GM12878 (cell line): ENCODE data around the gene DNMT3A. TPM values are rescaled to one million over a fixed set of nuclear protein-coding genes. Genes with fewer than 3 reads are reported as not detected.

Experiments used
- ATAC-seq: fragments of 200-7000 bp; cut with Tn5 transposase; 3 replicates; pipeline ENCODE4 v1.9.1; 2020; ENCODE audit warnings: mild to moderate bottlenecking, moderate library complexity
- BruUV-seq: library from RNA; stranded (reverse); fragments of 400-500 nt; replicated peaks from 2 replicates; lab custom pipeline; 2021; lab: Mats Ljungman, UMichigan
- CTCF ChIA-PET: fragments of 300-600 bp; sonication (Branson Sonifier 250); formaldehyde crosslinking; extraction: SDS; loops from one replicate; lab custom pipeline; 2021; ENCODE audit warnings: inconsistent platforms; lab: Yijun Ruan, JAX
- POLR2A ChIA-PET: fragments of 350-600 bp; formaldehyde crosslinking; extraction: SDS; loops from one replicate; lab custom pipeline; 2021; ENCODE audit warnings: inconsistent platforms; lab: Charles Lee
- RAD21 ChIA-PET: fragments of 300-600 bp; sonication (Branson Sonifier 250); formaldehyde crosslinking; loops from one replicate; lab custom pipeline; 2023; ENCODE audit warnings: antibody characterized with exemption; ENCODE audit not compliant: unreplicated experiment; lab: Charles Lee
- SMC1A ChIA-PET: fragments of 300-600 bp; sonication (Branson Sonifier 250); formaldehyde crosslinking; loops from one replicate; lab custom pipeline; 2023; ENCODE audit not compliant: unreplicated experiment, uncharacterized antibody; lab: Charles Lee
- DNase-seq: peaks from one replicate; pipeline ENCODE4 v3.0.0-alpha.2; 2011; ENCODE audit warnings: low read depth, low spot score
- FAIRE-seq: peaks from 3 replicates; lab custom pipeline; 2011; peaks lifted over from hg19 to GRCh38; lab: Jason Lieb, UNC
- H2AFZ ChIP-seq: 2 replicates; pipeline ENCODE4 v1.6.0; 2011; ENCODE audit warnings: low read depth, low read length, control low read depth; ENCODE audit not compliant: control insufficient read depth
- H3K27ac ChIP-seq: 2 replicates; pipeline ENCODE4 v1.5.1; 2011; ENCODE audit warnings: control low read depth; ENCODE audit not compliant: control insufficient read depth, insufficient read depth
- H3K27me3 ChIP-seq, 2 experiments: replicated peaks in 1 of 2; 2 replicates each; pipeline versions ENCODE4 v1.6.0 to v1.6.1; 2011; ENCODE audit warnings: low read length in 1 of 2; ENCODE audit not compliant: control insufficient read depth in 2 of 2, insufficient read depth in 2 of 2
- H3K36me3 ChIP-seq, 2 experiments: 2 replicates each; pipeline ENCODE4 v1.5.1; 2011; ENCODE audit warnings: low read length in 1 of 2; ENCODE audit not compliant: control insufficient read depth in 2 of 2, insufficient read depth in 2 of 2
- H3K4me1 ChIP-seq: 2 replicates; pipeline ENCODE4 v1.6.1; 2011; ENCODE audit warnings: mild to moderate bottlenecking, low read length, moderate library complexity, mixed read lengths; ENCODE audit not compliant: control insufficient read depth, insufficient read depth
- H3K4me2 ChIP-seq: 2 replicates; pipeline ENCODE4 v1.6.0; 2011; ENCODE audit warnings: control low read depth; ENCODE audit not compliant: control insufficient read depth, insufficient read depth
- H3K4me3 ChIP-seq: fragments of 200-600 bp; sonication (generic); 2 replicates; pipeline ENCODE4 v1.5.1; 2016
- H3K79me2 ChIP-seq: 2 replicates; pipeline ENCODE4 v1.6.0; 2011; ENCODE audit warnings: low read length; ENCODE audit not compliant: control insufficient read depth, insufficient read depth
- H3K9ac ChIP-seq: 2 replicates; pipeline ENCODE4 v1.8.0; 2011; ENCODE audit warnings: low read length, control low read depth, mixed read lengths; ENCODE audit not compliant: control insufficient read depth, insufficient read depth
- H3K9me3 ChIP-seq: replicated peaks from 3 replicates; pipeline ENCODE4 v1.5.1; 2011; ENCODE audit warnings: mild to moderate bottlenecking, low read length; ENCODE audit not compliant: control insufficient read depth, insufficient read depth
- H4K20me1 ChIP-seq: 2 replicates; pipeline ENCODE4 v1.6.0; 2011; ENCODE audit not compliant: control insufficient read depth, insufficient read depth
- CEBPB ChIP-seq, 2 experiments: fragments of 150-350 bp in 1 of 2; IDR thresholded peaks; 2 replicates each; pipeline ENCODE4 v1.6.1; 2012 to 2014; ENCODE audit warnings: low read depth in 2 of 2, low read length in 2 of 2, borderline replicate concordance in 1 of 2, inconsistent platforms in 1 of 2
- KDM1A ChIP-seq: fragments of 200-600 bp; sonication (generic); IDR thresholded peaks from 2 replicates; pipeline ENCODE4 v1.6.1; 2016; ENCODE audit warnings: borderline replicate concordance
- MXI1 ChIP-seq: fragments of 150-350 bp; IDR thresholded peaks from 2 replicates; pipeline ENCODE4 v1.6.1; 2011; ENCODE audit warnings: low read depth, mild to moderate bottlenecking, inconsistent platforms, low read length, improper control_type of control experiment
- PAX5 ChIP-seq: IDR thresholded peaks from 2 replicates; pipeline ENCODE4 v1.6.1; 2011; ENCODE audit warnings: low read depth, low read length, borderline replicate concordance
- POLR2A ChIP-seq: IDR thresholded peaks from 2 replicates; pipeline ENCODE4 v1.6.1; 2011; ENCODE audit warnings: low read depth, mild to moderate bottlenecking, low read length
- WGBS: methylation state at CpG from one replicate; pipeline ENCODE4 v1.1.6; 2016; ENCODE audit warnings: low lambda C conversion rate; ENCODE audit not compliant: insufficient replicate concordance, insufficient coverage; ENCODE audit errors: missing lambda C conversion rate; 5-methylcytosine and 5-hydroxymethylcytosine counted together
- in situ Hi-C: fragments of 300-500 bp; cut with MboI; formaldehyde crosslinking; loops from 9 replicates; pipeline ENCODE4 v1.14.3; 2018; ENCODE audit warnings: mixed read lengths
- intact Hi-C: fragments of 100-400 bp; cut with micrococcal nuclease; formaldehyde crosslinking; loops from one replicate; pipeline ENCODE4 v1.14.2; 2022; ENCODE audit not compliant: unreplicated experiment
- polyA plus RNA-seq, 11 experiments: library from polyadenylated mRNA; depleted of rRNA in 4 of 11; unstranded in 6 of 11; stranded (reverse) in 5 of 11; fragments of >200 nt; fragmentation: Nextera tagmentation in 4 of 11; fragmentation: Illumina TruSeq in 1 of 11; extraction: Ambion mirVana in 4 of 11; extraction: Trizol in 1 of 11; gene quantifications; 1 replicate in 1 of 11; 2 replicates in 10 of 11; pipeline versions ENCODE4 v1.2.1 to v1.2.3, GENCODE V29; 2011 to 2016; ENCODE audit warnings: inconsistent platforms in 2 of 11, missing spikeins in 2 of 11, low read depth in 1 of 11
- total RNA-seq, 4 experiments: library from RNA; depleted of rRNA in 3 of 4; stranded (reverse); fragments of >200 nt in 3 of 4; fragmentation: Illumina TruSeq in 1 of 4; extraction: Trizol in 1 of 4; gene quantifications; 2 replicates each; pipeline versions ENCODE4 v1.2.1 to v1.2.3, GENCODE V29; 2013 to 2021
- TF ChIP-seq, protein P1 (sequence below), 3 experiments: IDR thresholded peaks in 2 of 3; conservative IDR thresholded peaks in 1 of 3; 2 replicates each; pipeline ENCODE4 v1.5.1; 2011; ENCODE audit warnings: low read depth in 3 of 3, low read length in 3 of 3, mild to moderate bottlenecking in 3 of 3, control low read depth in 2 of 3, moderate library complexity in 2 of 3, inconsistent platforms in 1 of 3, mixed read lengths in 1 of 3; ENCODE audit not compliant: control insufficient read depth in 2 of 3, insufficient read depth in 1 of 3; ENCODE audit errors: extremely low read depth in 1 of 3
- TF ChIP-seq, protein P2 (sequence below): IDR thresholded peaks from 2 replicates; pipeline ENCODE4 v1.6.1; 2011; ENCODE audit warnings: low read depth, mild to moderate bottlenecking, low read length, moderate library complexity, borderline replicate concordance; ENCODE audit errors: extremely low read depth

Gene DNMT3A
- total and polyA plus RNA-seq, 10 of the 15 experiments (the other 5 are each of a cell fraction or from before 2014, with no cell fraction given), result 7.4 to 51.6 (median 17.4) TPM

DNA sequence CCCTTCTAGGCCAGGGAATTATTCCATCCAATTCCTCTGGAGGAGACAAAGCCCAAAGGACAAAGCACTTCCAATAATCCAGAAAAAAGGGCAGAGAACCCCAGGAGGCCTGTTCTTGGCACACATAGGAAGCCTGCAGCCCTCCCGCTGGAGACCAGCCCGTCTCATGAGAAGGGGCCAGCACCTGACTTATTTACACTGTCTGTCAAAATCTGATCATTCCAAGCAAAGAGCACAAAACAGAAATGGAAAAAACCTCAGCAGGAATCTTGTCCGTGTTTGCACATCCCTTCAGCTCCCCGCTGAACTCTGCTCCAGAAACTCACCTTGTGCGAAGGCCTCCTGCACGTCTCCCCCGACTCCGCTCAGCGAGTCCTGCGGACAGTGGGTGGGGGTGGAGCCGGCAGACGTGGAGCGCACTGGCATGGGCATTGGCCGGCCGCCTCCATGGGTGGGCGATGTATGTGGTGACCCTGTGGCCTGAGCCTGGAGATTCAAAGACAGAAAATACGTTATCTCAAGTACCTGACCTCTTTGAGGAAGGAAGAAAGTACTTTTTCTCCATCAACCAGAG lies 46.2 kb upstream of the DNMT3A start:
- intact Hi-C loops (no loop called here), in situ Hi-C loops (no loop called here)
- H4K20me1 ChIP-seq, result no peaks in the 10 kb centered on the region
- RAD21 ChIA-PET, result interaction anchor here (1.0 to 1.9 kb wide), 2 partner anchors 11 to 33 kb away, joined by 3 to 6 read pairs; no protein-coding TSS in a partner anchor
- DNase-seq, result no peak
- H3K79me2 ChIP-seq, result no peaks in the 10 kb centered on the region
- no peak for TF ChIP-seq PAX5
- TF ChIP-seq POLR2A, result peak; percentile 2; the same call in 1 of the 2 replicates
- no peaks in the 10 kb centered on the region for H3K36me3 ChIP-seq
- peaks cover 12% of the 10 kb centered on the region for H3K4me1 ChIP-seq
- H3K27ac ChIP-seq, result no peak overlapping the region
- SMC1A ChIA-PET, result interaction anchor here (0.8 to 2.4 kb wide), 3 partner anchors 7 to 126 kb away, joined by 3 to 11 read pairs (median 9); no protein-coding TSS in a partner anchor
- BruUV-seq, result no TSS peak
- peak overlapping the region; percentile 65 for H3K4me2 ChIP-seq
- 94% methylated on average over 17 of the region's 17 CpGs for WGBS
- POLR2A ChIA-PET, result interaction anchor here (1.1 to 1.2 kb wide), 2 partner anchors 26 to 178 kb away, joined by 3 read pairs; no protein-coding TSS in a partner anchor
- no peak; the same call in 2 of the 3 replicates for ATAC-seq
- H3K27me3 ChIP-seq, result no peaks in the 10 kb centered on the region
- no peak for FAIRE-seq
- H3K4me3 ChIP-seq, result no peak overlapping the region
- CTCF ChIA-PET, result interaction anchor here (1.9 kb wide), 1 partner anchor 11 kb away, joined by 8 read pairs; no protein-coding TSS in a partner anchor
- H2AFZ ChIP-seq, result peak overlapping the region; percentile 75
- H3K9me3 ChIP-seq, result no peaks in the 10 kb centered on the region; the same call in 2 of the 3 replicates
- H3K9ac ChIP-seq, result no peak overlapping the region

GRCh38 chr2:25386971-25387875 lies 45.5 kb upstream of the DNMT3A start:
- BruUV-seq, result no TSS peak
- WGBS, result 93% methylated on average over 19 of the region's 19 CpGs
- intact Hi-C loops (no loop called here), in situ Hi-C loops (no loop called here)
- H3K4me3 ChIP-seq, result no peak overlapping the region
- ChIA-PET POLR2A (interaction anchor here (0.5 to 1.0 kb wide), 3 partner anchors 10 to 109 kb away, joined by 3 to 4 read pairs (median 4); no protein-coding TSS in a partner anchor), RAD21 (interaction anchor here (2.5 kb wide), 1 partner anchor 11 kb away, joined by 7 read pairs; no protein-coding TSS in a partner anchor), SMC1A (interaction anchor here (0.9 to 13.4 kb wide), 3 partner anchors 9 to 15 kb away, joined by 3 to 92 read pairs (median 9); no protein-coding TSS in a partner anchor), CTCF (interaction anchor here (1.3 to 1.9 kb wide), 2 partner anchors 9 to 10 kb away, joined by 4 to 8 read pairs; no protein-coding TSS in a partner anchor)
- no peak overlapping the region for H3K27ac ChIP-seq
- H3K9ac ChIP-seq, result no peak overlapping the region
- FAIRE-seq (no peak), ATAC-seq (no peak; the same call in 2 of the 3 replicates), DNase-seq (no peak)
- no peaks in the 10 kb centered on the region; the same call in 2 of the 3 replicates for H3K9me3 ChIP-seq
- H3K4me2 ChIP-seq, result no peak overlapping the region
- H3K4me1 ChIP-seq, result peaks cover 12% of the 10 kb centered on the region
- no peaks in the 10 kb centered on the region for H3K79me2 ChIP-seq
- H4K20me1 ChIP-seq, result no peaks in the 10 kb centered on the region
- no peaks in the 10 kb centered on the region for H3K36me3 ChIP-seq
- no peak overlapping the region for H2AFZ ChIP-seq
- no peaks in the 10 kb centered on the region for H3K27me3 ChIP-seq
- TF ChIP-seq MXI1 (no peak), KDM1A (no peak), CEBPB (IDR thresholded peaks at IDR 0.05; ENCODE audit: borderline replicate concordance in 1 of 2, low read depth in 2 of 2, low read length in 2 of 2) (no peak)
- TF ChIP-seq, protein P1, sequence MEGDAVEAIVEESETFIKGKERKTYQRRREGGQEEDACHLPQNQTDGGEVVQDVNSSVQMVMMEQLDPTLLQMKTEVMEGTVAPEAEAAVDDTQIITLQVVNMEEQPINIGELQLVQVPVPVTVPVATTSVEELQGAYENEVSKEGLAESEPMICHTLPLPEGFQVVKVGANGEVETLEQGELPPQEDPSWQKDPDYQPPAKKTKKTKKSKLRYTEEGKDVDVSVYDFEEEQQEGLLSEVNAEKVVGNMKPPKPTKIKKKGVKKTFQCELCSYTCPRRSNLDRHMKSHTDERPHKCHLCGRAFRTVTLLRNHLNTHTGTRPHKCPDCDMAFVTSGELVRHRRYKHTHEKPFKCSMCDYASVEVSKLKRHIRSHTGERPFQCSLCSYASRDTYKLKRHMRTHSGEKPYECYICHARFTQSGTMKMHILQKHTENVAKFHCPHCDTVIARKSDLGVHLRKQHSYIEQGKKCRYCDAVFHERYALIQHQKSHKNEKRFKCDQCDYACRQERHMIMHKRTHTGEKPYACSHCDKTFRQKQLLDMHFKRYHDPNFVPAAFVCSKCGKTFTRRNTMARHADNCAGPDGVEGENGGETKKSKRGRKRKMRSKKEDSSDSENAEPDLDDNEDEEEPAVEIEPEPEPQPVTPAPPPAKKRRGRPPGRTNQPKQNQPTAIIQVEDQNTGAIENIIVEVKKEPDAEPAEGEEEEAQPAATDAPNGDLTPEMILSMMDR (IDR thresholded peaks at IDR 0.05 in 2 of 3, conservative IDR thresholded peaks at IDR 0.05 in 1 of 3; ENCODE audit: control insufficient read depth in 2 of 3, extremely low read depth in 1 of 3, insufficient read depth in 1 of 3, low read depth in 3 of 3, low read length in 3 of 3), result no peak
- TF ChIP-seq, protein P2, sequence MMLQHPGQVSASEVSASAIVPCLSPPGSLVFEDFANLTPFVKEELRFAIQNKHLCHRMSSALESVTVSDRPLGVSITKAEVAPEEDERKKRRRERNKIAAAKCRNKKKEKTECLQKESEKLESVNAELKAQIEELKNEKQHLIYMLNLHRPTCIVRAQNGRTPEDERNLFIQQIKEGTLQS, result no peak
